ENCODE results near the gene PDGFRB.

The PDGFRB gene

DNA sequence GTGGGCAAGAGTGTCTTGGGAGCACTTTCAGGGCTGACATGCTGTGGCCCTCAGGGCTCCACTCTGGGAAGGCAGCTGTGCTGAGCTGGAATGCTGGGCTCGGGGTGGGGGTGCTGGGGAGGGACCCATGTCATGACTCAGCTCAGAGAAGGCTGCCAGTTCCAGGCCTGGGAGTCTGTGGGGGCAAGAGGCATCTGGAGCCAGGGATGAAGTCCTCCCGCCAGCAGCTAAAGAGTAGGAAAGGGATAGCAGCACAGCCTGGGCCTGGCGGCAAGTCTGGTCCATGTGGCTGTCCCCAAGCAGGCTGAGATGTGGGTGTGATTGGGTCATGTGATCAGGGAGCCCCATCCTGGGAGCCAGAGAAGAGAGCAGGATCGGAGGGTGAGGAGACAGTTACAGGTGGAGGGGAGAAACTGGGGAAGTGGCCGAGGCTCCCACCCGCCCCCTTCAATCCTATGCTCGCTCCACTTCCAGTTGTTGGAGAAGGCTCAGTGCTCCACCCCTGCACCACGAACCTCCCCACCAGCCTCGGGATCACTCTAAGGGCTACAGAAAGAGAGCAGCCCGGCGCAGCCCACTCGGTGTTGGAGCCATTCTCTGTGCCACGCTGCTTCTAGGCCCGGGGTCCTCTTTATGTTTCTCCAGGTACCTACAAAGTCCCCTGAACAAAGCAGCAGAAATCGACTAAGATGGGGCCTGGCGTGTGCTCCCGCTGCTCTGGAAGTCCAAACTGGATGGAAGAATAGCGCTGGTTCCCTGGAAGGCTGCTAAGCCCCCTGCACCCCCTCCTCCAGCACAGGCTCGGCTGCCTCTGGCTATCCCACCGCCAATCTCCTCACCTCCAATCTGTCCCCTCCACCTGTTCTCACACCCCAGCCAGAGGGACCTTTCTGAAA is 12.0 kb downstream of the PDGFRB start:
- FAIRE-seq = no peak

DNA sequence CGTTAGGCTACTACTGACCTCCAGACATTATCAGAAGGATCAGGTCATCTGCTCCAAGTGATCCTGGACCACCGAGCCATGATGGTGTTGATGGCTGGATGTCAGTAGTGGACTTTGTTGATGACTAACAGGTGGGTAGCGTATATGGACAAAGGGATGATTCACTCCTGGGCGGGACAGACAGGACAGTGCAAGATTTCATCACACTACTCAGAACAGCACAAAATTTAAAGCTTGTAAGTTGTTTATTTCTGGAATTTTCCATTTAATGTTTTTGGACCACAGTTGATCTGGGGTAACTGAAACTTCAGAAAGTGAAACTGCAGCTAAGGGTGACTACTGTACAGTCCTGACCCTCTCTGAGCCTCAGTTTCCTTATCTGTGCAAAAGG is 12.7 kb downstream of the PDGFRB start:
- FAIRE-seq = no peak

DNA sequence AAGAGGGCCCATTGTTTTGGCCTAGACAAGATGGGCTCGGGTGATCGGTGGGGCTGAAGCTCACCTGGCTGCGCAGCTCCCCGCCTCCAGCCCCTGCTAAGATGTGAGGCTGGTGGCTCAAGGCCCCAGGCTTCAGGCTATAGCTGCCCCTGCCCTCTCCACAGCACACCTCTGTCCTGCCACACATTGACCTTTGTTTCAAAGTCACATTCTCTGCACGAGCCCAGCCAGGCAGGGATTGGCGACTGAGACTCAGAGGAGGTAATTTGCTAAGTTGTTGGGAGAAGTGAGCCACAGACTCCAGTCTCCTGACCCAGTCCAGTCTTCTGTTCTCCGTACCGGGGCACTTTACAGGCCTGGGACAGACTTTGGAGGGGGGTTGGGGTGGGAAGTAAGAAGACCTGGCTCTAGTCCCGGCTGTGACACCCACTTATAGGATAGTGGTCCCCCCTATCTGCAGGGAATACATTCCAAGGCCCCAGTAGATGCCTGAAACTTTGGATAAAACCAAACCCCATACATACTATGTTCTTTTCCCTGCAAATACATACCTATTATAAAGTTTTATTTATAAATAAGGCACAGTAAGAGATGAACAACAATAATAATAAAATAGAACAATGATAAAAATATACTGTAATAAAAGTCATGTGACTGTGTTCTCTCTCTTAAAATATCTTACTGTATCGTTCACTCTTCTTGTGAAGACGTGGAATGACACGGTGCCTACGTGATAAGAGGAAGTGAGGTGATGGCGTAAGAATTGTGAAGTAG is 13.3 kb downstream of the PDGFRB start:
- no peak for FAIRE-seq

DNA sequence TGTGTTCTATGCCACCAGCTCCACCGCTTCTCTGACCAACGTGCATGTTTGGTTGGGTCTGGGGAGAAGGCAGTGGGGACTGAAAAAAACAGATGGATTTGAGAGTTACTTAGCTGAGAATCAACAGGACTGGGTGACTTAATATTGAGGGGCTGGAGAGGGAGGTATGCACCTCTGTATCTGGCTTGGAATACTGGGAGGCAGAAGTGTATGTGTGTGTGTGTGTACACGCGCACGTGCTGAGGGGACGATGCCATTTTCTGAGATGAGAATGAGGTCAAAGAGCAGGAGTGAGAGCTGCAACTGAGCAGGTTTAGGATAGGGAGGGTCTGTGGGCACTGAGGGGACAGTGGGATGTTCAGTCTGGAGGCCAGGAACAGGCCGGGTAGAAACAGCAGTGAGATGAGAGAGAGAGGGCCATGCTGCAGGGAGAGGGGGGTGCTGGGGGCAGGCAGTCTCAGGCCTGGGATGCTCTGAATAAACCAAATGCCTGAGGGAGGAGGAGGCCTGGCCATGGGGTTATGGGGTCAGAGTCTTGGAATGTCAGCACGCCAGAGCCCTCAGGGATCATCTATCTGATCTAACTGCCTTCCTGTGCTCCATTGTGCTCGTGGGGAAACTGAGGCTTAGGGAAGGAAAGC is 14.0 kb downstream of the PDGFRB start:
- no peak for FAIRE-seq

DNA sequence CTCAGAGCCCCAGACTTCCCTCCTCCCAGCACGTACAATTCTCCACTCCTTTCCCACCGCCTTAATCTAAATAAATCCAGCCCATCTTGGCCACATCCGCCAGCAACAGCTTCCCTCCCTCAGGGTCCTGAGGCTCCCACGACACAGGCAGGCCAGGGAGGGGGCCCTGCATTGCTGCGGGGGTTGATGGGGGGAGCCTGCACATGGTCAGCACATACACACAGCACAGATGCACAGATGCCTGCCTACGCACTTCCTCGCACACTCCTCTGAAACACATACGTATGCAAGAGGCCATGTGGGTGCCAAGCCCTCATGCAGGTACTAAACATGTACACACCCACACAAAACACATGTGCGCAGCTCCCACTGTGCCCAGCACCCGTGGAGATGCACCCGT is 14.8 kb downstream of the PDGFRB start:
- no peak for FAIRE-seq

DNA sequence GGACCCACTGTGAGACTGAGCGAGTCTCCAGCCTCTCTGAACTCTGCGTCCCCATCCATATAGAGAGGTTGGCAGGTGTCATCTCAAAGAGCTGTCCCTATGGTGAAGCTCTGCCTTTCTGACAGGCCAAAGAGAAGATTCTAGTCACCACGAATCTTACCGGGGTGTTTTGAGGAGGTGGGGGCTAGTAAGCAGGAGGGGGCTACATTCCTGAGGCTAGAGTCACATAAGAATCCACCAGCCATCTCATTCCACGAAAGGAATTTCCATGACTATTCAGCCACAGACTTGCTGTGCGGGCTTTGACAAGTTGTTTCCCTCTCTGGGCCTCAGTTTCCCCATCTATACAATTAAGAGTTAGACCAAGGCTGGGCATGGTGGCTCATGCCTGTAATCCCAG is 16.3 kb downstream of the PDGFRB start:
- no peak for FAIRE-seq

DNA sequence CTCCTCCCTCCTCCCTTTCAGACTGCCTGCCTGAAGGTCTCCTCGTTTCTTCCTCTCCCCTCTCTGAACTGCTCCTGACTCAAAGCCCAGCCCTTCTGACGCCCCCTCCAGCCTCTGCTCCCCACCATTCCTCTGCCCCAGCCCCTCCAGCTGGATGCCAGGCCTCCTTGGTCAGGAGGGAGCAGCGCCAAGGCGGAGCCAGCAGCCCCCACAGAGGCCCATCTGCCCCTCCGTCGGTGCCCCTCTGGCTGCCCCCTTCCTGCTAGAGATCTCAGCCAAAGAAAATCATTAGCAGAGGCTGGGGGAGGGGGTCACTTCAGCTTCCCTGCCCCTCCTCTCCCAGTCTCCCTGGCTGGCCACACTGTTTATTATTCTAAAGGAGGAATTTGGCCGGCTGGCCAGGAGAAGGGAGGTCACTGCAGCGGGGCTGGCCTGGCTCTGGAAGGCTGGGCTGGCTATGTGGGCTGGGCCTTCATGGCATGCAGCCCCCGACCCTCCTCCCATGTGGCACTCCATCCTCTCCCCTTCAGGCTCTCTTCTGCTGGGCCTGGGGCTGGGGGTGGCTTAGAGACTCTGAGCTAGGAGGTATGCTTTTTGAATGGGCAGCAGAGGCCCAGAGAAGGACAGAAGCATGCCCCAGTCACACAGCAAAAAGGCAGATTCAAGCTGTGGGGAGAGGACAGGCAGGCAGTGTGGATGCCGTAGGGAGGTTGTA is 16.9 kb downstream of the PDGFRB start:
- no peak for FAIRE-seq

DNA sequence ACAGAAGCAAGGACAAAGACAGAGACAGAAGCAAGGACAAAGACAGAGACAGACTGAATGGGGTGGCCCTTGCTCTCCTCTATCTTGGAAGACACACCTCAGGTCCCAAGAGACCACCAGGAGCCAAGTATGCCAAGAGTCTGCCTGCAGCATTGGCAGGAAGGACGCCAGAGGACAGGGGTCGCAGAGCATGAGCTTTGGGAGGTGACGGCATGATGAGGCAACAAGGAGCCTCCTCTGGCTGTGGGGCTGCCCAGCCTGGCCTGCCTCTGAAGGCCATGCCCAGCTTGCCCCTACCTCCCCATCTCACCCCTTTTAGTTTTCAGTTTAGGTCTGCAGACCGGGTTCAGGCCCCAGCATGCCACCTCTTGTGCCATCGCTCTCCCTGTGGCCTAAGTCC is 17.6 kb downstream of the PDGFRB start:
- no peak for FAIRE-seq

DNA sequence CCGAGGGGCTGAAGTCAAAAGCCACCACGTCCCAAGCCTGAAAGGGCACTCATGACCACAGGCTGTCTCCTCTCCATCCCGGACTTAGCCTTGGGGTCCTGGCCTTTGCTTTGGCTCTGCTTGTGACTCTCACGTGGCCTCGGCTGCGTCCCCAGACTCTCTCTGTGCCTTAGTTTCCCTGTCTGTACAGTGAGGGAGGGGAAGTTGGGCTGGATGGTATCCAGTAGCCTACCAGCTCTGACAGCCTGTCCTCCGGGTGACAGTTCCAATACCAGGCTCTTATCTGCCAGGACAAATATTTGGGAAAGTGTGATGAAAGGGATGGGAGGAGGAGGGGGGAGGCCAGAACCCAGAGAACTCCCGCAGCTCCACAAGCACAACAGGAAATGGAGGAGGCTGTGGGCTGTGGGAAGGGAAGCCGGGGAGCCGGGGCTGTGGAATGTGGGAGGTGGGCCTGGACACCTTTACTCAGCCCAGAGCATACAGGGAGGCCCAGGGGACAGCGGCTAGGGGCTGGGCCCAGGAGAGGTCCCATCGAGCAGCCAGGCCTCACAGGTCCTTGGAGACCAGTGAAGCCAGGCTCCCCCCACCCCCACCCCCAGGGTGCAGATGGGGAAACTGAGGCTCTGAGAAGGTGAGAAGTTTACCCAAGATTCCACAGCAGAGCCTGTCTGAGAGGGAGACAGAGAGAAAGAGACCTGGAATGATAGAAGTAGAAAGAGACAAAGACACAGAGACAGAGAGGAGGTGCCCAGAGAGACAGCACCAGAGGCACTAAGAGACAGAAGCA is 18.3 kb downstream of the PDGFRB start:
- FAIRE-seq = no peak

DNA sequence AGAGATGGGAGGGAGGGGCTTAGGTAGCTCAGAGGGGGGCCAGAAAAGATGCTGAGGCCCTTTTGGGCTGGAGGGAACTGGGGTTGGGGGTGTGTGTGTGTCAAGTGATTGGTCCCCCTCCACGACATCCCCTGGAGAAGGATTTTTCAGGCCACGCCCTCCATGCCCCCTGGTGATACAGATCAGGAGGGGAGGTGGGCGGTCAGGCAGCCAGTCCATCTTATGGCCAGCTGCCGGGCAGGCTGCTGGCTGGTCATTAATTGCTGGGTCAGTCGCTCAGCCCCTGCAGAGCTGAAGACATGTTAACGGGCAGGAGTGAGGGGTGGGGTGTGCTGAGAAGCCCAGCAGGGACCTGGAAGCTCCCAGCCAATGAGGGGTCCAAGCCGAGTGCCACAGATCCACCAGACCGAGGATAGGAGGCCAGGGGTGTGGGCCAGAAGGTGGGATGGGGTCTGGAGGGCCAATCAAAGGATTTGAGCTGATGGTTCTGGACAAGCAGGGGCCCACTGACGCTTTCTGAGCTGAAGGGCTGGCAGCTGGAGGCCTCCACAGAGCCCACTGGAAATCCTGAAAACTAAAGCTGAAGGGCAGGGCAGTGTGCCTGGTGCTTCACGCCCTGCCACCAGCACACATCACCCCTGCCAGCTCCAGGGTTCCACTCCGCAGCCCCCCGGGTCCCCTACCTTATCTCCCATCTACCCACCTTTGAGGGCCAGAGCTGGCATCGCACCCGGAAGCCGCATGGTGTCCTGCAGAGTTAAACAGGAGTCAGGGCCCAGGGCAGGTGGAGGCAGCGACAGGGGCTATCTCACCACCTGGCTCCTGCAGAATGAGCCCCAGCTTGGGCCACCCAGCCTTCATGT is 19.1 kb downstream of the PDGFRB start:
- no peak for FAIRE-seq

DNA sequence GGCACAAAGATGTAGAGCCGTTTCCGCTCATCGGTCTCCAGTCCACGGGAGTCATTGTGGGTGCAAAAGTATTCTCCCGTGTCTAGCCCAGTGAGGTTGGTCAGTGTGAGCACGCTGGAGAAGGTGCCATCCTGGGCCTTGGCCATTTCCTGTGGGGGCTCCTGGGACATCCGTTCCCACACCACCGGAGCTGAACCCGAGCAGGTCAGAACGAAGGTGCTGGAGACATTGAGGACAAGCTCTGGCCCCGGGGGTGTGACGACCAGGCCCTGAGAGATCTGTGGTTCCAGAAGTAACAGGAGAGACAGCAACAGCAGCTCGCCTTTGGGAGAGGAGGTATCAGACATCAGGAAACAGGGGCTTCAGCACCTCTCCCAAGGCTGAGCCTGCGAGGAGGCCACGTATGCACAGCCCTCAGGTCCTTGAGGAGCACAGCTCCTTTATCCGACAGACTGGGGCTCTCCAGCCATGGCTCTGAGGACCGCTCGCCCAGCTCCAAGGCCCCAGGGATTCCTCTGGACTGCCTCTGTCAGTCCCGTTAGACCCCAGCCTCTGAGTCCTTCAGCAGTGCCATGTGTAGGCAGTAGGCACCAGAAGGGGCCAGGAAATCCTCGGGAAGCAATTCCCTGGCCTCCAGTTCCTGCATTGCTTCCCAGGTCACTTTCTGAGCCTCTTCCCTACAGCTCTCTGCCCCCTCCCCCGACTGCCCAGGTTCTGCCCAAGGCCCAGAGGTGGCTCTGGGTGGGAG is 19.9 kb downstream of the PDGFRB start:
- FAIRE-seq = no peak

DNA sequence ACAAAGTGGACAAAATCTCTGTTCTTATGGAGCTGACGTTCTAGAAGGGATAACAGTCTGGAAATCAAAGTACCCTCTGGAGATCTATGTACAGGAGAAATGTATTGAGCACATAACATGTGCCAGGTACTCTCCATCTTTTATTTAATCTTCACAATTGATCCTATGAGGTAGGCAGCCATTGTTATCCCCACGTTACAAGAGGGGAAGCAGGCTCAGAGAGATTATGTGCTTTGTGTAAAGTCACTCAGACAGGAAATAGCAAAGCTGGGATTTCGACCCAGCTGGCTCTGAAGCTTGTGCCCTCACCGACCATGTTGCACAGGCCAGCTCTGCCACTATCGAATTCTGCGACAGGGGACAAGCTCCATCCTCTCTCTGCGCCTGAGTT is 21.5 kb downstream of the PDGFRB start:
- FAIRE-seq = no peak

DNA sequence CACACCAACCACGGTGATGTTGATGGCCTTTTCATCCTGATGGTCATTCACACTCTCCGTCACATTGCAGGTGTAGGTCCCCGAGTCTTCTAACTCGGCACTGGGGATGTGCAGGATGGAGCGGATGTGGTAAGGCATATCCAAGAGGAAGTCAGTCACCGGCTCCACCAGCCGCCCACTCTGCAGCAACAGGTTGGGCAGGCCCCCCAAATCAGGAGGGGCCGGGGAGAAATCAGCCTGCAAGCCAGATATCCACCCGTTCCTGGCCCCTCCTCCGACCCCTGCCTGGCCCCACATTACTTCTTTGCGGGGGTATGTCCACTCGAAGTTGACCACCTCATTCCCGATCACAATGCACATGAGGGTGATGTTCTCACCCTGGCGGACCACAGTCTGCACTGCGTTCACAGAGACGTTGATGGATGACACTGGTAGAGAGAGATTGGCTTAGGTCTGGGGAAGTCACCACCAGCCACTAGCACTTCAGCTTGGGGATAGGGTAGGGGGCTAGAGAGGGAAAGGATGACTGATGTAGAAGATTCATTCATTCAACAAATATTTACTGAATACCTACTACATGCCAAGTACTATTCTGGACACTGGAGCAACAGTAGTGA is 22.0 kb downstream of the PDGFRB start:
- FAIRE-seq = no peak

DNA sequence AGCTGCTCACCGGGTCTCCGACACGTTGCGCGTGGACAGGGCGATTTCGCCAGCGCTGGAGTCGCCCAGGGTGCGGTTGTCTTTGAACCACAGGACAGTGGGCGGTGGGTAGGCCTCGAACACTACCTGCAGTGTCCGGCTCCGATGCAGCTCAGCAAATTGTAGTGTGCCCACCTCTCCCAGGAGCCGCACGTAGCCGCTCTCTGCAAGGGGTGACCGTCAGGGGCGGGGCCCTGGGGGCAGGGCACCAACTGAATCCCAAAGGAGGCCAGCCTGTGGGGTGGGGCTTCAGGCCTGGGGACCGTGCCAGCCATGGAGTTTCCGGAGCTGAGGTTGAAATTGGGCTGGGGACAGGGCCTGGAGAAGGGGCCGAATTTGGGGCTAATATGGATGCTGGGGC is 22.9 kb downstream of the PDGFRB start:
- FAIRE-seq = no peak

DNA sequence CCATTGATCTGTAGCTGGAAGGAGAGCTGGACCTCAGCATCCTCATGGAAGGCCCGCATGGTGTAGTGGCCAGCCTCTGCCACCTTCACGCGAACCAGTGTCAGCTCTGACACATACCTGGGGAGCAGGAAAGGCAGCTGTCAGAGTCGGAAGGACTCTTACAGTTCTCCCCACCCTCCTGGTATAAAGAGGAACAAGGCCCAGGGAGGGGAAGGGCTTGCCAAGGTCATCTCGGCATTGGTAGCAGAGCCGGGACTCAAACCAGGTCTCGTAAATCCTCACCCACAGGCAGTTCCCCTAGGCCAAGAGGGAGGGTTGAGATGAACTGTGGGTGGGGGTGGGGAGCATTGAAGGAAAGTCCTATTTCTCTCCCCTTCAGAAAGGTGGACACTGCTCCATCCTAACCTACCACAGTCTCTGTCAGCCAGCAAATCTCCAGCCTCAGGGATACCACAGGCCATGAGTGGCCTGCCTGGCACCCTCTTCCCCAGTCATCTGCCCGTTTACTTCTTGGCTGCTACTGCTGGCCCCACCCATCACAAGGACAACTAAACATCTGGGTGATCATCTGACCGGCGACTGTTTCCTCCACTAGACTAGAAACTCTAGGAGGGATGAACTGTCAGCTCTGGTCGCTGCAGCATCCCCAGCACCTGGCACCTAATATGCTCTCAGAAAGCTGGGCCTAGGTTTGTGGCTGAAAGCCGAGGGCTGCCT is 23.5 kb downstream of the PDGFRB start:
- FAIRE-seq = no peak

DNA sequence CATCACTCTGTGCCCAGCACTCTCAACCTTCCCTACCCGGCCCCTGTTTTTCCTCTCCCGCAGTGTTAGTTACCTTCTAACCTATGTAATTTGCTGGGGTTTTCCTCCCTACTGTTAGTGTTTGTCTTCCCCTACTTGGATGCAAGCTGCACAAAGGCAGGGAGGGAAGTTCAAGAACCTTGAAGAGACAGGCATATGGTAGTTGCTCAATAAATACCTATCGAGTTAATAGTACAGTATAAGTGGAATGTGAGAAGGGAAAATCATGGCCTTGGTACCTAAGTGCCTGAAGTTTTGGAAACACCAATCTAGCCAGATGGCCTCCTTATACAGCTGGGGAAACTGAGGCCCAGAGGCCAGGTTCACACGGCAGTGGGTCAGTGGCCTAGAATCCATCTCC is 24.2 kb downstream of the PDGFRB start:
- no peak for FAIRE-seq

DNA sequence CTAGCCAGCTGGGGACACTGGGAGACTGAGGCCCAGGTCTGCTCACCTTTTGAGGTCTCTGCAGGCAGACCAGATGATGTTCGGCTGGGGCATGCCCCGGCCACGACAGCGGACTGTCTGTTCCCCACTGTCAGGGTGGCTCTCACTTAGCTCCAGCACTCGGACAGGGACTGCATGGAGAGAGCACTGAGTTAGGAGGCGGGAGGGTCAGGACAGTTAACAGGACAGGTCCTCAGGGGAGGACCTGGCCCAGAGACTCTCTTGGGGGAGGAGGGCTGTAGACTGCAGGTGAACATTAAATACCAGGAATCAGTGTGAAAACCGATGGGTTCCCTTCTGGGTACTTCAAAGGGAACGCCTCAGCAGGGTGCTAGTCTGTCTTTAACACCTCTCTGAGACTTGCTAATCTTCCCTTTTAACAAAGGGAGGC is 25.1 kb downstream of the PDGFRB start:
- FAIRE-seq = no peak

DNA sequence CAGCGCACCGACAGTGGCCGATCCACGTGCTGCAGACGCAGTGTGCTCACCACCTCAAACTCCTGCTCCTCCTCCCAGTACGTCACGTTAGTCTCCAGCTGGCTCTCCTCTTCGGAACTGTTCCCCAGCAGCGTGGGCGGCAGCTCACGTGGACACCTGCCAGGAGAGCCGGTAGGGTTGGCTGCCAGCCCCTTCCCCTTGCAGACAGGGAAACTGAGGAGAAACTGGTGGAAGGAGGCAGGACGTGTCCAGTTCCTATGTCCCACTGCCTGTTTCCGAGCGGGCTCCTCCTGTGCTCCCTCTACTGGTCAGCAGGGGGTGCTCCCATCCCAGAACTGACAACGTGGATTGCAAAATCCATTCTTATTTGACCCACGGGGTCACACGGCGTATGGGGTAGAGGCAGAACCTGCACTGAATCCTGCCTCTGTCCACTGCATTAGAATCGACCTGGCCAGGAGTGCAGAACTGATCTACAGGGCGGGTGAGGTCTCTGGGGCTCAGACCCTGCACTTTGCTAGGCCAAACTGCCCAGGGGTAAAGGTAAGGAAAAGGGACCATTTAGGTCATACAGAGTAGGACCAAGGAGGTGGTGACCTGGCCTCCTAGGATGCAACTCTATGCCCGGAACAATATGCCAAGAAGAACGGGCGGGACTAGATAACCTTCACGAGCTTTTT is 25.7 kb downstream of the PDGFRB start:
- no peak for FAIRE-seq

DNA sequence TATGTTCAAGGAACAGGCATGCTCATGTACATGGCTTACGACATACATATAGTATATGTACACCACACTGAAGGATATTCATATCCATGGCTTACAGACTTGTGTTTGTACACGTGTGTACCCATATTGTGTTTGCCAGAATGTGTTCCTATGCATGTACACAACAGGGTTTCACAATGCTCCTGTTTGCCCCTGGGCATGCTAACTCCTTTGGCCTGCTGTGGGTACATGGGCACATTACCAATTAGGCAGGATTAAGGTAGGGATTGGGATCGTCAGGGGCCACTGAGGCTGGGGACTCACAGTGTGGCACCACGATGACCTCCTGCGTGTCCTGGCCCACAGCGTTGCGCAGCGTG is 26.2 kb downstream of the PDGFRB start:
- no peak for FAIRE-seq
